Activated naive CD8-positive, alpha-beta T cell treated with anti-CD3 and anti-CD28 coated beads for 36 hours (primary cell): ENCODE results near the gene CCDC148. TPM values are rescaled to one million over a fixed set of nuclear protein-coding genes. Genes with fewer than 3 reads are reported as not detected.

Experiments
- DNase-seq: peaks from one replicate; pipeline ENCODE4 v3.0.0; 2021
- H3K27ac Mint-ChIP-seq: one replicate; pipeline ENCODE4 v1.8.0; 2022; ENCODE audit warnings: mild to moderate bottlenecking, moderate library complexity, mixed read lengths
- H3K27me3 Mint-ChIP-seq: one replicate; pipeline ENCODE4 v1.8.0; 2022; ENCODE audit warnings: mild to moderate bottlenecking, mixed read lengths
- H3K36me3 Mint-ChIP-seq: one replicate; pipeline ENCODE4 v1.8.0; 2021; ENCODE audit warnings: mild to moderate bottlenecking, mixed read lengths
- H3K4me1 Mint-ChIP-seq: one replicate; pipeline ENCODE4 v1.8.0; 2021; ENCODE audit warnings: mixed read lengths
- H3K4me3 Mint-ChIP-seq: one replicate; pipeline ENCODE4 v1.8.0; 2022; ENCODE audit warnings: mild to moderate bottlenecking, moderate library complexity, mixed read lengths
- H3K9me3 Mint-ChIP-seq: one replicate; pipeline ENCODE4 v1.8.0; 2022; ENCODE audit warnings: mixed read lengths
- total RNA-seq, 2 experiments: library from RNA; stranded (reverse); gene quantifications; one replicate each; pipeline ENCODE4 v1.2.3, GENCODE V29; 2021

CCDC148 gene
- total RNA-seq, 2 experiments from 2014 or later = not detected

DNA sequence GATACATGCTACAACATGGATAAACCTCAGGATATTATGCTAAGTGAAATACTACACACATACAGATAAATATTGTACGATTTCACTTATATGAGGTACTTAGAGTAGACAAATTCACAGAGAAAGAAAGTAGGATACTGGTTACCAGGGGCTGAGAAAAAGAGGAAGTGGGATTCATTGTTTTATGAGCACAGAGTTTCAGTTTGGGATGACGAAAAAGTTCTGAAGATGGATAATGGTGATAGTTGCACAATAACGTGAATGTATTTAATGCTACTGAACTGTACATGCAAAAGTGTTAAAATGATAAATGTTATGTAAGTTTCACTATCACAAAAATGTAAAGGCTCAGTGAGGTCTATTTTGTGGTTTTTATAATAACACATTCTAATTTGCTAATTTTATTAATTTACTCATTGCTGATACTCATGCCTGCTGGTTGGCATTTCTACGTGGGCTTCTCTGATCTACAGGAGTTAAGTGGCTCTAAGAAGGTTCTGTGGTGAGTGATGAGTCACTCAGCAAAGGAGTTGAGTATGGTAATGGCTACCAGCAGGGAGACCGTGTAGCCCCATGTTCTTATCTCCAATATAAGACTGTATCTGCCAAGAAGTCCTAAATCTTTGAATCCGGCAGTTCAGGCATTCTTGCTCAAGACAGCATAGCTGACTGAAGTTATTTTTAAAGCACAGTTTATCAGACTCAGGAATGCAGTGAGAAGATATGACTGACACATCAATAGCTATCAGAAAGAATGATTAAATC, 313.8 kb downstream of the CCDC148 start:
- Mint-ChIP-seq H3K27ac (no peak overlapping the region), H3K36me3 (no peaks in the 10 kb centered on the region), H3K4me3 (no peak overlapping the region), H3K4me1 (no peaks in the 10 kb centered on the region), H3K9me3 (peaks cover 10% of the 10 kb centered on the region), H3K27me3 (peaks cover 36% of the 10 kb centered on the region)
- no peak for DNase-seq

DNA sequence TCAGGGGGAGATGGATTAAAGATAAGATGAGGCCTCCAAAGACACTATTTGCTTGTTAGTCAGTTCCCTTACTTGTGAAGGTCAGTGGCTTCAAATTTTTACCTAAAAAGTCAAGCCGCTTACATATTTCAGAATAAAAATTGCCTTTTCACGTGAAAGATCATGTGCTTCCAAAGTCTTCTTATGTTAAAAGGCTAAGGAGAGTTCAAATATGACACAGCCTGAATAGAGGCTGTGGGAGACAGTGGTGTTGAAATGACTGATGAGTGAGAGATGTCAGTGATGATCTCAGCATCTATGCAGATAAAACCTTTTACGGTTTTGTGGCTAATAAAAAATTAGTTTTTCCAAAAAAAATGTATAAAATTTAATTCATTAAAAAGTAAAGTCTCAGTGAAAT, 314.4 kb downstream of the CCDC148 start:
- H3K27ac Mint-ChIP-seq = no peak overlapping the region
- H3K4me1 Mint-ChIP-seq = no peaks in the 10 kb centered on the region
- no peak for DNase-seq
- H3K36me3 Mint-ChIP-seq = no peaks in the 10 kb centered on the region
- H3K27me3 Mint-ChIP-seq = peaks cover 30% of the 10 kb centered on the region
- H3K9me3 Mint-ChIP-seq = peaks cover 6% of the 10 kb centered on the region
- no peak overlapping the region for H3K4me3 Mint-ChIP-seq

DNA sequence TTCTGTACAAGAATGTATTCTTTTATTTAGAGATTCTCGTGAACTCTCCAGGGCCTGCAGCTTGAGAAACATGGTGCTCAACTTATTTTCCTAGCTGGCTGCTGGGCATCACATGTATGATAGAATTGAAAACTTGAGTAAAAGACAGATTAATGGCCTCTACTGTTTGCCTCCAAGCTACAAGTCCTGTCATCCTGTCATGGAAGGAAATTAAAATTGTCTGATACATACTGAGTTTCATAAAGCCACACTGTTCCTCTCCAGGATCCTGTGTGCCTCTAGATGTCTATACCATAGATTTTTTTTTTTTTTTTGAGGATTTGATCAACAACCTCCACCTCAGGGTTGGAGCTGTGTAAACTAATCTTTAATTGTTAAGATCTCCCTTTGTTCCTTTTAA, 316.4 kb downstream of the CCDC148 start:
- Mint-ChIP-seq H3K9me3 (no peaks in the 10 kb centered on the region), H3K4me1 (no peaks in the 10 kb centered on the region), H3K27me3 (peaks cover 25% of the 10 kb centered on the region), H3K36me3 (no peaks in the 10 kb centered on the region), H3K4me3 (no peak overlapping the region), H3K27ac (no peak overlapping the region)
- no peak for DNase-seq

DNA sequence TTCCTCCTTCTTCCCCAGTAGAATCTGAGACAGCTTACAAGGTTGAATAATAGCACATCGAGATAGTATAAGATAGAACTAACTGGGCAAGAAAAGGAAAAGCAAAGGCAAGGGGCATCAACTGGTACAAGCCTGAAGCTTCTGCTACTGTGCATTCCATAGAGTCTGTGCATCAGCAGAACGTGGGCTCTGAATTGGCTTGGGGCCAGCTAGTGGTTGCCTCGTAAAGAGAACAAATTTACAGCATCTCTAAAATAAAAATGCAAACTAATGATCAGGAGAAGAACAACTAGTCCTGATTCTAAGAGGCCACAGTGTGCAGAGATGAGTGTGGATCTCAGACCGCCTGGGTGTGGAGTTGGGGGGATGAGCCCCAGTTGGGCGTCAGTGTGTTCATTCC, 318.3 kb downstream of the CCDC148 start:
- Mint-ChIP-seq H3K36me3 (no peaks in the 10 kb centered on the region), H3K27me3 (peaks cover 19% of the 10 kb centered on the region), H3K4me3 (no peak overlapping the region), H3K27ac (no peak overlapping the region), H3K4me1 (no peaks in the 10 kb centered on the region), H3K9me3 (no peaks in the 10 kb centered on the region)
- DNase-seq = no peak

DNA sequence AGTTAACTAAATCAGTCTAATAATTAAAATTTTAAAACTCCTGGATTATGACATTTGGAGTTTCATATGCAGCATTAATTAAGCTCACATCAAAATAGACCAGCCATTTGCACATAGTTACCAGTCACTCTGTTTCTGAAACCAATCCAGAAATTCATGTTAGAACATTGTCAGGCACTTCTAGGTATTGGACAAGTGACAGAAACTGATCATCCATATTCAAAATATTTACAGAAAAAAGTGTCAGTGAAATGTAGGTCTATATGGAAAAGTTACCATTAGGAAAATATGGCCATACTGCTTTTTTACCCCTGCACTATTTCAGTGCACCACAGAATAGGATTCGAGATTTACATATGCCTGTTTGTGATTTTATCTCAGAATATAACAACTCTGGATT, 321.5 kb downstream of the CCDC148 start:
- peaks cover 14% of the 10 kb centered on the region for H3K27me3 Mint-ChIP-seq

DNA sequence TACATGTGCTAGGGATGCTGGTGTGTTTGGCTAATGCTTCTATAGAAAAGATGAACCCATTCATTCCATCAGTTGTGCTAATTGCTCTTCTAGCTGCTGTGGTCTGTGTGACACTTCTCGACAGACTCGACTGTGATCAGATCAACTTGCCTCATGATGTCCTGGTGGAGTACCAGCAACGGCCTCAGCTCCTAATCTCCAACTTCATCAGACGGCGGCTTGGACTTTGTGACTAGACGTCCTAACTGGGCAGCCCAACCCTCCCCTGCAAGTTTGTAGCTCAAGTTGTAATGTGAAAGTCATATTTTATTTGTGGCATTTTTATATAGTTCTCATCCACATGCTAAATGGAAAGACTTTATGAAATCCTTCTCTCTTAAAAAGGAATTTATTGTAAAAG, 321.9 kb downstream of the CCDC148 start:
- H3K4me1 Mint-ChIP-seq = no peaks in the 10 kb centered on the region
- peaks cover 12% of the 10 kb centered on the region for H3K27me3 Mint-ChIP-seq
- H3K36me3 Mint-ChIP-seq = no peaks in the 10 kb centered on the region
- no peaks in the 10 kb centered on the region for H3K9me3 Mint-ChIP-seq
- DNase-seq = no peak
- H3K27ac Mint-ChIP-seq = no peak overlapping the region
- no peak overlapping the region for H3K4me3 Mint-ChIP-seq

More for the DNA sequence above, 321.5 kb downstream of the CCDC148 start:
- no peak for DNase-seq
- Mint-ChIP-seq H3K9me3 (no peaks in the 10 kb centered on the region), H3K4me3 (no peak overlapping the region), H3K27ac (no peak overlapping the region), H3K36me3 (no peaks in the 10 kb centered on the region), H3K4me1 (no peaks in the 10 kb centered on the region)

DNA sequence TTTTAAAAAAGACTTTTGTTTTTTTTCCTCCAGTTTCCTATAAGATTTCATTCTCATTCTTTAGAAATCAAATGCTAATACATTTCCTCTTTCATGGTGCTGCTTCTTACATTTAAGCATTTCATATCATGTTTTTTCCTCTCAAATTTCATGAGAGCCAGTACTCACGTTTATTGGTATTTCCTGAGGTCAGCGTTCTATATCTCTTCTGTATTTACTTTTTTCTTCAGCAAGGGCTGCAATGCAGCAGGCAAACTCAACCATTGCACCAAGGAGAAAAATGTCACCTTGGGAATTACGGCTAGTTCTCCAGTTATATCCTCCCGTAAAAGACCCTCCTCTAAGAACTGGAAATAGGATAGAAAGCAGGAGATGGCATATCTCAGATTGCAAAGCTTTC, 322.5 kb downstream of the CCDC148 start:
- Mint-ChIP-seq H3K27me3 (peaks cover 12% of the 10 kb centered on the region), H3K9me3 (no peaks in the 10 kb centered on the region), H3K4me1 (no peaks in the 10 kb centered on the region), H3K4me3 (no peak overlapping the region), H3K27ac (no peak overlapping the region), H3K36me3 (no peaks in the 10 kb centered on the region)
- no peak for DNase-seq

DNA sequence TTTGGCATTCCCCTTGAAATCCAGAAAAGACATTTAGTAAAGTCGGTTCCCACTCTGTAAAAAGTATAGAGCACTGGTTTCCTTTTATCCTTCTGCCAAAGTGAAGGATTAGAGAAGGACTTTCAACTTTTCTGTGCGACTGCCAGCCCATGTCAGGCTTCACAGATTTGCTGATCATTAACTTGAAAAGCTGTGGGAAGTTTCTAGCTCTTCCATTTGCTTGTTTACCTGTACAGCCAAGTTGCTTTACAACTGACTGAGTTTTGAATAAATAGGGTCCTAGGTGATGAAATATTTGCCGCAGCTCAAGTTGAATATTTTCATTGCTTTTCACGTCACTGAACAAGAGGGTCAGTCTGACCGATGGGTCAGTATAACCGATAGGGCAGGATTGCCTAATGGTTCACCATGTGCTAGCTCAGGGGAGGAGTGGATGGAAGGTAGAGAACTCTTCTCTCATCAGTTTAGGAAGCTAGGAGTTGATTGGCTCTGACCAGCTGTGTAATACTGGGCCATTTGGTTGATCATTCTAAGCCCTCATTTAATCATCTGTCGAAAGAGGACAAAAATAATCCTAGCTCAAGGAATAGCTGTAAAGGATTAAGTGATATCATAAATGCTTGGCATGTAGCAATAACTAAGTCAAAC, 324.5 kb downstream of the CCDC148 start:
- peaks cover 12% of the 10 kb centered on the region for H3K27me3 Mint-ChIP-seq
- no peaks in the 10 kb centered on the region for H3K36me3 Mint-ChIP-seq
- no peaks in the 10 kb centered on the region for H3K4me1 Mint-ChIP-seq
- DNase-seq = no peak
- no peaks in the 10 kb centered on the region for H3K9me3 Mint-ChIP-seq
- H3K27ac Mint-ChIP-seq = no peak overlapping the region
- H3K4me3 Mint-ChIP-seq = no peak overlapping the region

DNA sequence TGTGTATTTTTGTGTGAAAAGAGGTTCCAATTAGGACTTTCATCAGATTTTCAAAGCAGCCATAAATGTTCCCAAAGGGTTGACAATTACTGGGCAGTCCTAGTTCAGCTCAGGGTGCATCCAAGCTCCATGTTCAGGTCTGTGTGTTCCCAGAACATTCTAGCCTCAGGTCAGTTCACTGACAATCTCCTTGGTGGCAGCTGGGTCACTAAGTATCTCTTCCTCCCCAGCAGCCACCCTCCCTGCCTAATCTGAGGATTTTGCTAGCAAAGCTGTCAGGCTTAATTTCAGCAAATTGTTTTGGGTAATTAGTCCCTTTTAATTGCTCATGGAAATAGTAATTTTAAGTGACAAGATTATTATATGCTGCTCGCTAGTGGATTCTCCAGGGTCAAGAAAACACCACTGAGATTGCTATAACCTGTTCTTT, 325.1 kb downstream of the CCDC148 start:
- Mint-ChIP-seq H3K36me3 (no peaks in the 10 kb centered on the region), H3K27me3 (peaks cover 14% of the 10 kb centered on the region), H3K27ac (no peak overlapping the region), H3K4me3 (no peak overlapping the region), H3K4me1 (no peaks in the 10 kb centered on the region), H3K9me3 (no peaks in the 10 kb centered on the region)
- DNase-seq = no peak

DNA sequence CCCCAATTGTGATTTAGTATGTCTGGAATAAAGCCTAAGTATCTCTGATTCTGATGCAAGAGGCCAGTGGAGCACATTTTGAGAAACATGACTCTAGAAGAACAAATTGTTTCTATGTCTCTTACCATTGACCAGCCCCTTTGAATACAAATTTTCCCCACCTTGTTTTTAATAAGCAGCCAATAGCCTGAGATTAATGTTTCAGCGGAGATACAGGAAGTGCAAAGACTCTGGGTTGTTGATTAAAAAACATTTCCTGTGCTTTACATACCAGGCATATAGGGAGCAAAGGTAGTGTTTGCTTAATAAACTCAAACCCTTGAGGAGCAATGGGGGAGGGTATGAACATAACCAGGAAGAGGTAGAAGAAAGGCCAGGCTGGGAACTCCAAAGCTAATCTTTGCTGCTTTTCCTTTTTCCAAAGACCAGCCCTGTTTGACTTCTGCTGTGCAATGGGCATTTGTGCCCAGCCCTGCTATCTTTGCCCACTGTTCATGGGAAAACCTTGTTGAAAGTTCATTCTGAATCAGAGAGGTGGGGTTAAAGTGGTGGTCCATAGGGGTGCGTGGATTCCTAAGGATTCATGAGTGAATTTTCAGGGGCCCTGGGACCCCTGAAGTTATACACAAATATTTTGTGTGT, 325.6 kb downstream of the CCDC148 start:
- H3K36me3 Mint-ChIP-seq = no peaks in the 10 kb centered on the region
- H3K4me3 Mint-ChIP-seq = no peak overlapping the region
- H3K27me3 Mint-ChIP-seq = peaks cover 20% of the 10 kb centered on the region
- H3K9me3 Mint-ChIP-seq = no peaks in the 10 kb centered on the region
- DNase-seq = no peak
- H3K4me1 Mint-ChIP-seq = no peaks in the 10 kb centered on the region
- H3K27ac Mint-ChIP-seq = no peak overlapping the region

DNA sequence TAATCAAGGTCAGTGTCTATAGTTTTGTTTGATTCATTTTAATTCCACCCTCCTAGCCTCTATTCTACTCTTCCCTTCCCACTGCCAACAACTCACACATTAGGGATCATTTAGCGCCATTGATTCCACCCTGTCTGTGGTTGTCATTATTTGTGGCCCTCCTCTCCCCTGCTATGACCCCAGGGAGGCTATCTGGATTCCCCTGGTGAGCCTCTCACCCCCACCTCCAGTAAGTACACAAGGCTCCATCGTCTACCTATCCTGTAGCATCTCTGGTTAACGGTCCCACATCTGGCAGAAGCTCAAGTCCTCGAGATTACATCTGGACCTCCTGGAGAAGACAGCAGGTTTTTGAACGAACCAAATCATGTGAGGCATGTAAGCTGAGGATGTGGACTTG, 327.5 kb downstream of the CCDC148 start:
- Mint-ChIP-seq H3K4me3 (no peak overlapping the region), H3K27ac (no peak overlapping the region), H3K4me1 (no peaks in the 10 kb centered on the region), H3K9me3 (no peaks in the 10 kb centered on the region), H3K27me3 (peaks cover 17% of the 10 kb centered on the region), H3K36me3 (no peaks in the 10 kb centered on the region)
- no peak for DNase-seq

DNA sequence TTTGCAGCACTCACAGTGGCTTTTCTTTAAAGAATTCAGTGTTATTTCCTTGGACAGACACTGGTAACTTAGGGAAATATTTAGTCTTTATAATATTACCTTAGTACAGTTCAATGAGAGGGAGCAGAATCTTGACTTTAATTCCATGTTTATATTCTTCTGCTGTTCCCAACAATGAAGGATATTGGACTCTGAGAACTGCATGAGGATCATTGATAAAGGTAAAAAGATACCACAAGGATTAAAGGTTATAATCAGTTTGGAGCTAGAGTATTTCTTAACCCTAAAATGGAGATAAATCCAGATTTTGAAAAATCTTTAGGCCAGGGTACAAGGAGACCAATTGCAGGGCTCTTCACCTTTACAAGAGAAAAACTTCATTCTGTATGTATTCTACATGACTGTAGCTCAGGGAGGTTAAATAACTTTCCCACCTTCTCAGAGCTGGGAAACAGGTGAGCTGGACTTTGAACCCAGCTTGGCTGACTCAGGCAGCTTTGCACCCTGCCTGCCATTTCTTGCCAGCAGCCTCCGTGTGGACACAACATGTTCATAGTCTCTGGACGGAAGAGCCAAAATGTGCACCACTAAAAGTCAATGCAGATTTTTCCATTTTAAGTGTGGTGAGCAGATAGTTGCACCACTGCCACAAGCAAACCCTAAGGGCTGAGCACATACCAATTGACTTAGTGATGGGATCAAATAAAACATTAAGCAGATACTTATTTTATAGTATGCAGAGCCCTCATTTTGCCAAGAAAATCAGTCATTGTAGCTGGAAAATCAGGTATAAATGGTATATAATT, 328.2 kb downstream of the CCDC148 start:
- no peaks in the 10 kb centered on the region for H3K4me1 Mint-ChIP-seq
- no peak overlapping the region for H3K27ac Mint-ChIP-seq
- no peaks in the 10 kb centered on the region for H3K9me3 Mint-ChIP-seq
- no peak for DNase-seq
- peaks cover 17% of the 10 kb centered on the region for H3K27me3 Mint-ChIP-seq
- no peak overlapping the region for H3K4me3 Mint-ChIP-seq
- no peaks in the 10 kb centered on the region for H3K36me3 Mint-ChIP-seq

DNA sequence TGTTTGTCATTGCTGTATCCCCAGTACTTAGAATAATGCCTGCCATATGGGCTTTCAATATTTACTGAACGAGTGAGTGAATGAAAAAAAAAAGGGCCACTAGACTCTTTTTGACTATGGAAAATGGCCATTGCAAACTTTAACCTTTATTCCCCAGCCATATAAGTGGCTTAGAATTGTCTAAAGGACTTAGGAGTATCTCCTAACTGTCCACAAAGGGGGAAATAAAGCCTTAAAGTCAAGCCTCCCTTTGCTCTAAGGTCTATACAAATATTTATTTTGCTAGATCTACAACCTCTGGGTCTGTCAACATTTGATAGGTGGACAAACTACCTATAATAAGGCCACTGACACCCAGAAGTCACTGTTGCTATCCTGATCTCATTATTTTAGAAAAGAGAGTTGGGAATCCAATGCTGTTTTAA, 329.2 kb downstream of the CCDC148 start:
- Mint-ChIP-seq H3K9me3 (no peaks in the 10 kb centered on the region), H3K4me1 (no peaks in the 10 kb centered on the region)
- no peak for DNase-seq

DNA sequence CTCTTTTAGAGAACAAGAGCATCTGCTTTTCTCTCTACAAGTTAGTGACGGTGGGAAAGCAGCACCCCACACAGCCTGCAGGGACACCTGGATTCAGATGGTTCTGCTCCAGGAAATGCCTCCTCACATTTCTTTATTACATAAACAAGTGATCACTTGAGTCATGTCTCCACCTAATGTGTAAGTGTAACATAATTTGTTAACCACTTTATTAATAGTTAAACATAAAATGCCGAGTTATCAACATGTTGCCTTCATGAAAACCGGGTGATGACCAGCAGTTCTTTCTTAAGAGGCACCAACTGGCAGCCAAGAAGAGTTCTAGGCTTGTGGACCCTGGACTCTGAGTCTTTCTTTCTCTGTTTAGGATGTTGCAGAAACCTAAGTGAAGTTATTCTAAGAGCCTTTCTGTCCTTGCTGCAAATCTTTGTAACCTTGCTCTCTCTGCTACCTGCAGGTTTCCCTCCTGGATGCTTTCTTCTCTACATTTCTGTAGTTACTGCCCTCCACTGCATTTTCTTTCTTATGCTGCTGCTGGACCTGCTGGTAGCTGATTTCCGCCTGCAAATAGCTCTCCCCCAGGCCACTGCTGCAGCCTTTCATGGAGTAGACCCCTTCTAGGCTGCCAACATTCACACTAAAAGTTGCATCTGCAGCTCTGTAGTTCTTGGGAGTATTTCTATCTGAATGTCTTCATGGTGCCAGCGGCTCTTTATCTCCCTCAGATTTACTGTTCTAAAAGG, 330.6 kb downstream of the CCDC148 start:
- H3K36me3 Mint-ChIP-seq = no peaks in the 10 kb centered on the region
- no peaks in the 10 kb centered on the region for H3K4me1 Mint-ChIP-seq
- peaks cover 8% of the 10 kb centered on the region for H3K27me3 Mint-ChIP-seq
- no peak overlapping the region for H3K27ac Mint-ChIP-seq
- DNase-seq = no peak
- no peaks in the 10 kb centered on the region for H3K9me3 Mint-ChIP-seq
- H3K4me3 Mint-ChIP-seq = no peak overlapping the region

More for the DNA sequence above, 329.2 kb downstream of the CCDC148 start:
- H3K36me3 Mint-ChIP-seq = no peaks in the 10 kb centered on the region
- H3K27me3 Mint-ChIP-seq = peaks cover 17% of the 10 kb centered on the region
- H3K27ac Mint-ChIP-seq = no peak overlapping the region
- no peak overlapping the region for H3K4me3 Mint-ChIP-seq
